H1 (cell line): ENCODE data around the gene ABCC11.

Source experiments
- BRCA1 ChIP-seq: IDR thresholded peaks from 2 replicates; pipeline ENCODE4 v1.6.1; 2012; ENCODE audit warnings: low read depth, low read length, improper control_type of control experiment
- CHD7 ChIP-seq: fragments of 300-600 bp; sonication (generic); IDR thresholded peaks from 2 replicates; pipeline ENCODE4 v1.7.1; 2012; ENCODE audit warnings: low read length, moderate library complexity, mild to moderate bottlenecking, inconsistent platforms; ENCODE audit not compliant: insufficient replicate concordance
- CTCF ChIP-seq, 3 experiments: IDR thresholded peaks; 1 replicate in 2 of 3; 2 replicates in 1 of 3; pipeline versions ENCODE4 v1.5.1 to v1.6.1; 2011; ENCODE audit warnings: low read length in 3 of 3, mild to moderate bottlenecking in 3 of 3, inconsistent platforms in 2 of 3, low read depth in 1 of 3, moderate library complexity in 1 of 3; ENCODE audit not compliant: insufficient read depth in 1 of 3; ENCODE audit errors: control extremely low read depth in 1 of 3
- EP300 ChIP-seq, 2 experiments: IDR thresholded peaks; 1 replicate in 1 of 2; 2 replicates in 1 of 2; pipeline ENCODE4 v1.6.1; 2011 to 2012; ENCODE audit warnings: low read depth in 2 of 2, low read length in 2 of 2, mild to moderate bottlenecking in 2 of 2, borderline replicate concordance in 1 of 2, inconsistent platforms in 1 of 2, moderate library complexity in 1 of 2
- EZH2 ChIP-seq: fragments of 200-600 bp; sonication (generic); IDR thresholded peaks from 2 replicates; pipeline ENCODE4 v1.7.1; 2012; ENCODE audit warnings: low read depth, mild to moderate bottlenecking, moderate library complexity, low read length, inconsistent platforms; ENCODE audit not compliant: severe bottlenecking
- KDM1A ChIP-seq: fragments of 200-600, 300-600 bp; sonication (generic); IDR thresholded peaks from 2 replicates; pipeline ENCODE4 v1.7.1; 2016; ENCODE audit warnings: mild to moderate bottlenecking, low read length, borderline replicate concordance
- MAFK ChIP-seq: IDR thresholded peaks from 2 replicates; pipeline ENCODE4 v1.6.1; 2012; ENCODE audit warnings: low read depth, mild to moderate bottlenecking, improper control_type of control experiment, low read length
- POLR2AphosphoS5 ChIP-seq: IDR thresholded peaks from 2 replicates; pipeline ENCODE4 v1.6.1; 2011; ENCODE audit warnings: low read depth, low read length
- SIRT6 ChIP-seq: IDR thresholded peaks from one replicate; pipeline ENCODE4 v1.7.1; 2012; ENCODE audit warnings: low read length, inconsistent platforms
- SUZ12 ChIP-seq: fragments of 200-600 bp; sonication (generic); IDR thresholded peaks from 2 replicates; pipeline ENCODE4 v1.6.1; 2012; ENCODE audit warnings: mild to moderate bottlenecking, inconsistent platforms, low read length, moderate library complexity, mixed read lengths
- TAF1 ChIP-seq: IDR thresholded peaks from 2 replicates; pipeline ENCODE4 v1.6.1; 2011; ENCODE audit warnings: mild to moderate bottlenecking, low read depth, low read length
- USF2 ChIP-seq: IDR thresholded peaks from 2 replicates; pipeline ENCODE4 v1.6.1; 2011; ENCODE audit warnings: low read length, improper control_type of control experiment
- YY1 ChIP-seq: IDR thresholded peaks from 2 replicates; pipeline ENCODE4 v1.6.1; 2011; ENCODE audit warnings: low read depth, mild to moderate bottlenecking, low read length

- TF ChIP-seq EP300 (IDR thresholded peaks at IDR 0.05; ENCODE audit: borderline replicate concordance in 1 of 2, low read depth in 2 of 2, low read length in 2 of 2) (no peak), USF2 (no peak), TAF1 (no peak), CTCF (IDR thresholded peaks at IDR 0.05; ENCODE audit: control extremely low read depth in 1 of 3, insufficient read depth in 1 of 3, low read depth in 1 of 3, low read length in 3 of 3) (no peak), EZH2 (no peak), MAFK (no peak), POLR2AphosphoS5 (no peak), KDM1A (no peak), BRCA1 (no peak), SIRT6 (no peak), YY1 (no peak), CHD7 (no peak), SUZ12 (no peak)
Observed at GRCh38 chr16:48133455-48134211, 113.7 kb downstream of the ABCC11 start.
